ENCODE measurements around the gene PHYHD1. TPM values are rescaled to one million over a fixed set of nuclear protein-coding genes. Genes with fewer than 3 reads are reported as not detected.

Gene PHYHD1
- total RNA-seq, 1 donor = 9.9 TPM

DNA sequence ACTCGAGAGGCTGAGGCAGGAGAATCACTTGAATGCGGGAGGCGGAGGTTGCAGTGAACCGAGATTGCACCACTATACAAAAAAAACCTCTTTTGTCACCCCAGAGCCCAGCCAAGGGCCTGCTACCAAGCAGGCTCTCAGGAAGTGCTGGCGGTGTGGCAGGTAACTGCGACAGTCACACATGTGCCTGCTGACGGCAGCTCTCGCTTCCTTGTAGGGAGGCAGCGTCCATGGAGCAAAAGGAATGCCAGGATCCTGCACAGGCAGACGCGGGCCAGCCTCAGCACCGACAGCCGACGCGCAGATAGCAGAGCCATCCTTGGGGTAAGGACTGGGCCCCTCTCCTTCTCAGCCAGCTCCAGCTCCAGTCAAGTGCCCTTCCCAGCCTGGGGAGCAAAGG lies 35.0 kb upstream of the PHYHD1 start:
- no peak for DNase-seq (ENCODE audit: low read depth)
- no peak for TF ChIP-seq CTCF (IDR thresholded peaks at IDR 0.05; ENCODE audit: insufficient read depth, low read depth, low read length)
- no peak overlapping the region for H3K4me3 ChIP-seq (ENCODE audit: low read depth, low read length)

- peak; percentile 76 for DNase-seq (ENCODE audit: low read depth)
- H3K4me3 ChIP-seq (ENCODE audit: low read depth, low read length) = no peak overlapping the region
- no peak for TF ChIP-seq CTCF (IDR thresholded peaks at IDR 0.05; ENCODE audit: insufficient read depth, low read depth, low read length)
Measured at GRCh38 chr9:128886211-128886891, 34.4 kb upstream of the PHYHD1 start.

GRCh38 chr9:128887049-128887448 lies 33.7 kb upstream of the PHYHD1 start:
- no peak for TF ChIP-seq CTCF (IDR thresholded peaks at IDR 0.05; ENCODE audit: insufficient read depth, low read depth, low read length)
- no peak for DNase-seq (ENCODE audit: low read depth)
- no peak overlapping the region for H3K4me3 ChIP-seq (ENCODE audit: low read depth, low read length)

GRCh38 chr9:128887914-128888350 lies 32.9 kb upstream of the PHYHD1 start:
- TF ChIP-seq CTCF (IDR thresholded peaks at IDR 0.05; ENCODE audit: insufficient read depth, low read depth, low read length) = no peak
- peak; percentile 65 for DNase-seq (ENCODE audit: low read depth)
- H3K4me3 ChIP-seq (ENCODE audit: low read depth, low read length) = no peak overlapping the region

GRCh38 chr9:128891321-128892220 lies 29.2 kb upstream of the PHYHD1 start:
- no peak for TF ChIP-seq CTCF (IDR thresholded peaks at IDR 0.05; ENCODE audit: insufficient read depth, low read depth, low read length)
- H3K4me3 ChIP-seq (ENCODE audit: low read depth, low read length) = no peak overlapping the region
- no peak for DNase-seq (ENCODE audit: low read depth)

DNA sequence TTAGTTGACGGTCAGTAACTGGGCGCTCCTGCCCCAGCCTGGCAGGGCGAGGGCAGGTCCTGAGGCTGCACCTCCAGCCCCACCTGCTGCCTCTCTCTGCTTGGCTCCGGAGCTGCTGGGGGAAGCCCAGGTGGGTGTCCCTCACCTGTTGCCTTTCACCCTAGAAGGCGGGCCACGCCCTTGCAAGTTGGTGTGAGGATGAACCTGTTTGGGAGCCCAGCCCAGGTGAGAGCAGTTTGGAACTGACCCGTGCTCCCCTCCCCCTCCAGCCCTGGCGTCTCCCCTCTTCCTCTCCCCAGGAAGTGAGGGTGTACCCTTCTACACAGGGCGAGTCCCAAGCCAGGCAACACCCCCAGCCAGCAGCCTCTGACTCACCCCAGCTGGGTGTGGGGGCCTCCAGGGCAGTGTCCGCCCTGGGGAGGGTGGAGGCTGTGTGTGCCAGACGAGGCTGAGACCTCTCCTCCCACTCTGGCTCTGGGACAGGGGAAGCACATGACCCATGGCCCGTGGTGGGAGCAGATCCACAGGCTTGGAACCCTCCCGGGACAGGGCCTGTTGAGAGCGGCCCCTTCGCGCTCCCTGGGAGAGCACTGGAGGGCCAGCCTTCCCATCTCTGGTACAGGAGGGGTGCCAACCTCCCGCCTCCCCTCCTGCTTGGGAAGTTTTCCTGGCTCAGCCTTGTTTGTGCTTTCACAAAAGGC lies 28.4 kb upstream of the PHYHD1 start:
- TF ChIP-seq CTCF (IDR thresholded peaks at IDR 0.05; ENCODE audit: insufficient read depth, low read depth, low read length) = no peak
- H3K4me3 ChIP-seq (ENCODE audit: low read depth, low read length) = peak overlapping the region; percentile 14
- peak; percentile 94 for DNase-seq (ENCODE audit: low read depth)
